Natural killer cell (primary cell): ENCODE data around the gene AFAP1L1. TPM values are rescaled to one million over a fixed set of nuclear protein-coding genes. Genes with fewer than 3 reads are reported as not detected.

Experiments used
- ATAC-seq, 3 donors: fragments of 150-1000 bp in 2 of 3; fragments of 200-7000 bp in 1 of 3; cut with Tn5 transposase; 1 replicate in 1 of 3; 2 replicates in 2 of 3; pipeline ENCODE4 v1.10.0; 2021; ENCODE audit warnings: mild to moderate bottlenecking in 2 of 3, moderate library complexity in 2 of 3
- DNase-seq, 2 donors: peaks; one replicate each; pipeline versions ENCODE4 v3.0.0 to v3.0.0-alpha.2; 2013 to 2021; ENCODE audit warnings: mixed read lengths in 1 of 2
- H3K27ac ChIP-seq: one replicate; pipeline ENCODE4 v1.5.1; 2013; ENCODE audit warnings: mild to moderate bottlenecking, low read length
- H3K27me3 ChIP-seq: one replicate; pipeline ENCODE4 v1.6.1; 2013; ENCODE audit warnings: low read length; ENCODE audit not compliant: control insufficient read depth, insufficient read depth
- H3K36me3 ChIP-seq: one replicate; pipeline ENCODE4 v1.6.1; 2013; ENCODE audit warnings: low read length; ENCODE audit not compliant: control insufficient read depth, insufficient read depth
- H3K4me1 ChIP-seq: one replicate; pipeline ENCODE4 v1.6.1; 2013; ENCODE audit warnings: low read length; ENCODE audit not compliant: control insufficient read depth, insufficient read depth
- H3K4me3 ChIP-seq: one replicate; pipeline ENCODE4 v1.5.1; 2013; ENCODE audit warnings: low read length
- H3K9me3 ChIP-seq: one replicate; pipeline ENCODE4 v1.6.1; 2013; ENCODE audit warnings: low read length; ENCODE audit not compliant: control insufficient read depth, insufficient read depth
- H3K27ac Mint-ChIP-seq, 2 donors: one replicate each; pipeline ENCODE4 v1.8.0; 2022; ENCODE audit warnings: mild to moderate bottlenecking in 2 of 2, mixed read lengths in 2 of 2, moderate library complexity in 1 of 2
- H3K27me3 Mint-ChIP-seq, 2 donors: one replicate each; pipeline ENCODE4 v1.8.0; 2022; ENCODE audit warnings: low read depth in 2 of 2, mixed read lengths in 2 of 2
- H3K36me3 Mint-ChIP-seq: one replicate; pipeline ENCODE4 v1.8.0; 2022; ENCODE audit warnings: mixed read lengths
- H3K4me1 Mint-ChIP-seq, 2 donors: one replicate each; pipeline ENCODE4 v1.8.0; 2022; ENCODE audit warnings: mixed read lengths in 2 of 2
- H3K4me3 Mint-ChIP-seq: one replicate; pipeline ENCODE4 v1.8.0; 2022; ENCODE audit warnings: mild to moderate bottlenecking, moderate library complexity, mixed read lengths
- H3K9me3 Mint-ChIP-seq, 2 donors: one replicate each; pipeline ENCODE4 v1.8.0; 2022; ENCODE audit warnings: mixed read lengths in 2 of 2
- WGBS: methylation state at CpG from one replicate; pipeline ENCODE4 v1.1.7; 2013; ENCODE audit warnings: missing lambda C conversion rate; ENCODE audit not compliant: insufficient coverage; 5-methylcytosine and 5-hydroxymethylcytosine counted together
- intact Hi-C: fragments of 100-400 bp; cut with micrococcal nuclease; formaldehyde crosslinking; loops from one replicate; pipeline ENCODE4 v1.14.2; 2022
- total RNA-seq, 4 donors: library from RNA; stranded (reverse); fragments of 120-200 nt in 1 of 4; gene quantifications; one replicate each; pipeline versions ENCODE4 v1.2.3 to v1.2.4, GENCODE V29; 2013 to 2022
- TF ChIP-seq, protein P1 (sequence below): fragments of 200-600 bp; IDR thresholded peaks from one replicate; pipeline ENCODE4 v1.8.0; 2022; ENCODE audit warnings: antibody characterized with exemption

The AFAP1L1 gene
- total RNA-seq, 3 donors from 2014 or later (not counting 1 experiment from before 2014, with no cell fraction given) = 0.23 to 1.5 TPM; not detected in 1

DNA sequence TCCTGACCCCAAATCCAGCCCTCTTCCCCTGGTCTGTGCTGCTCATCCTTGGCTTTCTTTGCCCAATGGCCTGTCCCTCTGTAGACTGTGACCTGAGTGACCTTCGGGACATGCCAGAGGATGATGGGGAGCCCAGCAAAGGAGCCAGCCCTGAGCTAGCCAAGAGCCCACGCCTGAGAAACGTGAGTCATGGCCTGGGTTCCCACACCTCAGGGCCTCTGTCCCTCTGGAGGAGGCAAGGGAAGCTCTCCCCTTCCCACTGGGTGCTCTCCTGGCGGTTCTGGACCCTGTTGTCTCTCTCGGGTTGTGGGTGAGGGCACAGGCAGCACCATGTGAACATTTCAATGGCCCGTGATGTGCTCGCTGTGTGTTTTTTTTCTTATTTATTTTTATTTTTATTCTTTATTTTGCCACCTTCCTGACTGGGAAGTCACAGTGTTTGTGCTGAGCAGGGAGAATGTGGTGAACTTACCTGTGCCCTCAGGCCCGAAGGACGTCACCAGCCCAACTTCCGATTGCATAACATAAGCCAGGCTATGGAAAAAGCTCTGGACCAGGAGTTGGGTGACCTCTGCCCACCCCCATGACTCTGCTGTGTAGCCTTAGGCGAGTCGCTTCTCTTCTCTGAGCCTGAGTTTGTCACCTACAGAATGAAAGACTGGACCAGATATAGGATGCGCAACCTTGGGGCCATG, 29.5 kb downstream of the AFAP1L1 start:
- Histone ChIP-seq H3K4me1 (no peaks in the 10 kb centered on the region), H3K36me3 (no peaks in the 10 kb centered on the region), H3K9me3 (no peaks in the 10 kb centered on the region), H3K27me3 (no peaks in the 10 kb centered on the region), H3K4me3 (no peak overlapping the region), H3K27ac (no peak overlapping the region)
- 89% methylated on average over 12 of the region's 13 CpGs for WGBS
- no peak for DNase-seq
- Mint-ChIP-seq H3K4me3 (no peak overlapping the region), H3K27me3 (peaks cover 5 to 8% of the 10 kb centered on the region in 2 donors), H3K36me3 (no peaks in the 10 kb centered on the region), H3K9me3 (no peaks in the 10 kb centered on the region), H3K4me1 (no peaks in the 10 kb centered on the region), H3K27ac (no peak overlapping the region)
- intact Hi-C loops = no loop called here
- TF ChIP-seq, protein P1, sequence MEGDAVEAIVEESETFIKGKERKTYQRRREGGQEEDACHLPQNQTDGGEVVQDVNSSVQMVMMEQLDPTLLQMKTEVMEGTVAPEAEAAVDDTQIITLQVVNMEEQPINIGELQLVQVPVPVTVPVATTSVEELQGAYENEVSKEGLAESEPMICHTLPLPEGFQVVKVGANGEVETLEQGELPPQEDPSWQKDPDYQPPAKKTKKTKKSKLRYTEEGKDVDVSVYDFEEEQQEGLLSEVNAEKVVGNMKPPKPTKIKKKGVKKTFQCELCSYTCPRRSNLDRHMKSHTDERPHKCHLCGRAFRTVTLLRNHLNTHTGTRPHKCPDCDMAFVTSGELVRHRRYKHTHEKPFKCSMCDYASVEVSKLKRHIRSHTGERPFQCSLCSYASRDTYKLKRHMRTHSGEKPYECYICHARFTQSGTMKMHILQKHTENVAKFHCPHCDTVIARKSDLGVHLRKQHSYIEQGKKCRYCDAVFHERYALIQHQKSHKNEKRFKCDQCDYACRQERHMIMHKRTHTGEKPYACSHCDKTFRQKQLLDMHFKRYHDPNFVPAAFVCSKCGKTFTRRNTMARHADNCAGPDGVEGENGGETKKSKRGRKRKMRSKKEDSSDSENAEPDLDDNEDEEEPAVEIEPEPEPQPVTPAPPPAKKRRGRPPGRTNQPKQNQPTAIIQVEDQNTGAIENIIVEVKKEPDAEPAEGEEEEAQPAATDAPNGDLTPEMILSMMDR = no peak
- ATAC-seq = no peak

DNA sequence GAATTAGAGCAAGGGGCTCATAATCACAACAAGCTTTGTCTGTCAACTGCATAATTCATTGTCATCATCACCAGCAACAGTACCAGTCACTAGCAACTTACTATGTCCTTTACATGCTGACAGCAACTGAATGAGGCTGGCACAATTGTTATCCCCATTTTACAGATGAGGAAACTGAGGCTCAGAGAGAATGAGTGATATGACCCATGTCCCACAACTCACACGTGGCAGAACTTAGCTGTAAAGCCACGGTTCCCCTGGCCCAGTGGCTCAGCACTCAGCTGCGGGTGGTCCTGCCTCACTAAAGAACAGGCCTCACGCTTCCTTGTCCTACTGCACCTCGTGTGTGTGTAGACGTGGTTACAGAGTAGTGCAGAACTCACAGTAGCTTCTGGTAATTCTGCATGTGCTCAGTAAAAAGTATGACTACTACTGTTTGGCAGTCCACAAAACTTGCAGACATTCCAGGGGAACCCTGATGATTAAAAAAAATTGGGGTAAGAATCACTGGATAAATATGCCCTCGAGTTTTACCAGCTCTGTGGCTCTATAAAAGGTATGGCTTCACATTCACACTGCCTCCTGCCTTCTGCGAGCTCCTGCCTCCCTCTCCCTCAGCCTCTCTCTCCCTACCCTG, 30.2 kb downstream of the AFAP1L1 start:
- no peaks in the 10 kb centered on the region for H3K9me3 ChIP-seq
- WGBS = 80% methylated on average over 8 of the region's 8 CpGs
- H3K27me3 ChIP-seq = no peaks in the 10 kb centered on the region
- no peak overlapping the region for H3K4me3 ChIP-seq
- no peak for DNase-seq
- H3K9me3 Mint-ChIP-seq = no peaks in the 10 kb centered on the region
- H3K36me3 ChIP-seq = no peaks in the 10 kb centered on the region
- no peak overlapping the region for H3K4me3 Mint-ChIP-seq
- H3K27ac Mint-ChIP-seq = no peak overlapping the region
- H3K36me3 Mint-ChIP-seq = no peaks in the 10 kb centered on the region
- no peaks in the 10 kb centered on the region for H3K4me1 Mint-ChIP-seq
- TF ChIP-seq, protein P1 = no peak
- no peaks in the 10 kb centered on the region for H3K4me1 ChIP-seq
- peaks cover 5 to 8% of the 10 kb centered on the region in 2 donors for H3K27me3 Mint-ChIP-seq
- ATAC-seq = no peak
- intact Hi-C loops = no loop called here
- no peak overlapping the region for H3K27ac ChIP-seq

DNA sequence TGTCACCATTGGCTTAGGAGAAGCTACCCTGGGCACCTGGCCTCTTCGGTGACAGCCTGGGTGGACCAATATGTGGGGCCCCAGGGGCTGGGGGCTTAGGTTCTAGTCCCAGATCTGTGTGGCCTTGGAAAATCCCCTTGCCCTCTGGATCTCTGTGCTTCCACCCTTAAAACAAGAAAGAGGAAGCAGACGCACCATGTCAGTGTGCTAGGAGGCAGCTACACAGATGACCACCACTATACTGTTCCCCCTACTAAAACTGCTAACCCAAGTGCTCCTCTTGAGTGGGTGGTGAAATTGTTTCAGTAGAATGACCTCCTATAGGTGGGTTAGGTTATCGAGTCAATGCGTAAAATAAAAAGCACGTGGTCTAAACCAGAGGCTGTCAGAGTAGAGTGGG, 31.0 kb downstream of the AFAP1L1 start:
- H3K4me3 ChIP-seq = no peak overlapping the region
- DNase-seq (no peak), ATAC-seq (no peak)
- TF ChIP-seq, protein P1 = no peak
- WGBS = 66% methylated on average over 2 of the region's 5 CpGs
- H3K4me3 Mint-ChIP-seq = no peak overlapping the region
- no peaks in the 10 kb centered on the region for H3K4me1 Mint-ChIP-seq
- no peak overlapping the region for H3K27ac Mint-ChIP-seq
- no peaks in the 10 kb centered on the region for H3K27me3 ChIP-seq
- H3K9me3 Mint-ChIP-seq = no peaks in the 10 kb centered on the region
- peaks cover 5 to 8% of the 10 kb centered on the region in 2 donors for H3K27me3 Mint-ChIP-seq
- H3K9me3 ChIP-seq = no peaks in the 10 kb centered on the region
- H3K36me3 Mint-ChIP-seq = no peaks in the 10 kb centered on the region
- H3K36me3 ChIP-seq = no peaks in the 10 kb centered on the region
- intact Hi-C loops = no loop called here
- H3K27ac ChIP-seq = no peak overlapping the region
- no peaks in the 10 kb centered on the region for H3K4me1 ChIP-seq
